Measurements from ENCODE around the gene INO80E.

GRCh38 chr16:29958756-29959155 lies 37.3 kb upstream of the INO80E start:
- TF ChIP-seq CTCF (IDR thresholded peaks at IDR 0.05) (no peak), EZH2 (IDR thresholded peaks at IDR 0.05; ENCODE audit: borderline replicate concordance, insufficient read depth, low read depth, low read length, poor library complexity, severe bottlenecking) (no peak)
